ENCODE data around the gene MISFA. TPM values are rescaled to one million over a fixed set of nuclear protein-coding genes. Genes with fewer than 3 reads are reported as not detected.
"Not testable (repeated sequence)": the region's sequence is repeated elsewhere in the genome, so short reads cannot be mapped to it uniquely, and the experiment has no call there.

Gene MISFA
- total RNA-seq, 4 donors from 2014 or later: 4.5 to 14.1 (median 4.5) TPM; not detected in 1

- Histone ChIP-seq H3K27me3 (no peaks in the 10 kb centered on the region), H3K36me3 (no peaks in the 10 kb centered on the region), H3K9me3 (no peaks in the 10 kb centered on the region), H3K27ac (peak overlapping the region; percentile 94 to 98 (median 96)), H3K4me1 (peaks cover 17 to 24% of the 10 kb centered on the region in 2 donors), H3K4me3 (peak overlapping the region; percentile 84 to 96 (median 90))
- intact Hi-C loops (cut with DNase I; ENCODE audit: low total_unique reads) (loop anchor here (1.0 to 5.0 kb wide), 6 partner anchors 45 to 311 kb away; partner anchors contain the start of genes GTF2H1, HPS5, LDHA and TMEM86A), in situ Hi-C loops (cut with MboI; ENCODE audit: low sequenced_read_pairs in 4 of 4) (loop anchor here in 2 of 4 donors (10.0 kb wide), 2 partner anchors 61 to 309 kb away; partner anchors contain the start of genes GTF2H1 (in 2 of the 2), HPS5 (in 2 of the 2) and TMEM86A (in 1 of the 2))
- DNase-seq: no peak
- TF ChIP-seq POLR2A (IDR thresholded peaks at IDR 0.05) (no peak), CTCF (IDR thresholded peaks at IDR 0.05 in 4 of 5, conservative IDR thresholded peaks at IDR 0.05 in 1 of 5) (no peak)
- ATAC-seq: peak in 1 of 2 donors; percentile 1
Measured at GRCh38 chr11:18633256-18634139, 33.9 kb downstream of the MISFA start.

- peak; percentile 99 to 100 for DNase-seq
- Histone ChIP-seq H3K4me3 (peak within 1 kb of the TSS; percentile 84 to 96 (median 90)), H3K36me3 (no peaks in the 10 kb centered on the region), H3K27ac (peak within 1 kb of the TSS; percentile 94 to 98 (median 96)), H3K4me1 (peaks cover 17 to 20% of the 10 kb centered on the region in 2 donors), H3K9me3 (no peaks in the 10 kb centered on the region), H3K27me3 (no peaks in the 10 kb centered on the region)
- TF ChIP-seq POLR2A (IDR thresholded peaks at IDR 0.05): peak; percentile 86 to 89
- TF ChIP-seq CTCF (IDR thresholded peaks at IDR 0.05 in 4 of 5, conservative IDR thresholded peaks at IDR 0.05 in 1 of 5): peak in 1 of 5 experiments; percentile 12
- ATAC-seq: peak; percentile 99 to 100
- in situ Hi-C loops (cut with MboI; ENCODE audit: low sequenced_read_pairs in 4 of 4): loop anchor here in 2 of 4 donors (5.0 to 10.0 kb wide), 3 partner anchors 42 to 310 kb away; partner anchors contain the start of genes GTF2H1 (in 2 of the 2), HPS5 (in 2 of the 2) and TMEM86A (in 1 of the 2)
- intact Hi-C loops (cut with DNase I; ENCODE audit: low total_unique reads): loop anchor here (1.0 to 5.0 kb wide), 6 partner anchors 46 to 312 kb away; partner anchors contain the start of genes GTF2H1, HPS5, LDHA and TMEM86A
Measured at GRCh38 chr11:18634140-18635032, 34.8 kb downstream of the MISFA start, which contains the start of gene SPTY2D1. SPTY2D1 (minus strand) TSS chr11:18634342; CDS start chr11:18634257, 85 bp downstream.

- in situ Hi-C loops (cut with MboI; ENCODE audit: low sequenced_read_pairs in 4 of 4): no loop called here
- no peaks in the 10 kb centered on the region for H3K4me1 ChIP-seq
- no peak overlapping the region for H3K27ac ChIP-seq
- H3K36me3 ChIP-seq: no peaks in the 10 kb centered on the region
- TF ChIP-seq CTCF (IDR thresholded peaks at IDR 0.05 in 4 of 5, conservative IDR thresholded peaks at IDR 0.05 in 1 of 5) (no peak), POLR2A (IDR thresholded peaks at IDR 0.05) (no peak)
- no peaks in the 10 kb centered on the region for H3K9me3 ChIP-seq
- no peak overlapping the region for H3K4me3 ChIP-seq
- DNase-seq (no peak), ATAC-seq (no peak)
- intact Hi-C loops (cut with DNase I; ENCODE audit: low total_unique reads): no loop called here
- peaks cover 0 to 3% (median 0%) of the 10 kb centered on the region in 3 donors for H3K27me3 ChIP-seq
Measured at GRCh38 chr11:18641677-18642076, 42.1 kb downstream of the MISFA start.

- H3K4me1 ChIP-seq; DNase-seq; in situ Hi-C loops (cut with MboI; ENCODE audit: low sequenced_read_pairs in 4 of 4); ATAC-seq; H3K27ac ChIP-seq; H3K27me3 ChIP-seq; H3K9me3 ChIP-seq; intact Hi-C loops (cut with DNase I; ENCODE audit: low total_unique reads); H3K36me3 ChIP-seq; H3K4me3 ChIP-seq: not testable (repeated sequence)
Measured at GRCh38 chr11:18643034-18643433, 43.4 kb downstream of the MISFA start.

Measured in gastrocnemius medialis (tissue), 4 donors.